Suprapubic skin (tissue), 4 donors: ENCODE measurements around the gene CYSLTR1. TPM values are rescaled to one million over a fixed set of nuclear protein-coding genes. Genes with fewer than 3 reads are reported as not detected.
"Not testable (repeated sequence)": the region's sequence is repeated elsewhere in the genome, so short reads cannot be mapped to it uniquely, and the experiment has no call there.

Experiments
- DNase-seq, 2 donors: peaks; one replicate each; pipeline ENCODE4 v3.0.0-alpha.2; 2019; ENCODE audit warnings: low spot score in 2 of 2
- H3K27ac ChIP-seq: fragments of 200-600 bp; sonication (generic); one replicate; pipeline ENCODE4 v1.5.1; 2019
- H3K27me3 ChIP-seq: fragments of 200-600 bp; sonication (generic); one replicate; pipeline ENCODE4 v1.5.1; 2019
- H3K36me3 ChIP-seq: fragments of 200-600 bp; sonication (generic); one replicate; pipeline ENCODE4 v1.5.1; 2019
- H3K4me1 ChIP-seq: fragments of 200-600 bp; sonication (generic); one replicate; pipeline ENCODE4 v1.5.1; 2019
- H3K4me3 ChIP-seq: fragments of 200-600 bp; sonication (generic); one replicate; pipeline ENCODE4 v1.5.1; 2019; ENCODE audit warnings: mild to moderate bottlenecking
- H3K9me3 ChIP-seq: fragments of 200-600 bp; sonication (generic); one replicate; pipeline ENCODE4 v1.5.1; 2019
- EP300 ChIP-seq: sonication (generic); formaldehyde crosslinking; IDR thresholded peaks from one replicate; pipeline ENCODE4 v1.6.1; 2017; ENCODE audit warnings: antibody characterized with exemption
- POLR2A ChIP-seq, 2 donors: fragments of 450-650 bp; IDR thresholded peaks; one replicate each; pipeline ENCODE4 v1.6.1; 2017; ENCODE audit warnings: antibody characterized with exemption in 2 of 2, mild to moderate bottlenecking in 2 of 2, moderate library complexity in 2 of 2
- POLR2AphosphoS5 ChIP-seq, 3 donors: sonication (generic); formaldehyde crosslinking; IDR thresholded peaks; one replicate each; pipeline ENCODE4 v1.6.1; 2017; ENCODE audit warnings: antibody characterized with exemption in 3 of 3
- WGBS: methylation state at CpG from one replicate; pipeline ENCODE4 v1.1.5; 2018; 5-methylcytosine and 5-hydroxymethylcytosine counted together
- total RNA-seq, 4 donors: library from RNA; depleted of rRNA; stranded (reverse); fragments of >200 nt; gene quantifications; one replicate each; pipeline ENCODE4 v1.1.0, GENCODE V29; 2016
- TF ChIP-seq, protein P1 (sequence below), 2 donors: fragments of 200-600 bp in 1 of 2; fragments of 450-650 bp in 1 of 2; sonication (generic) in 1 of 2; IDR thresholded peaks; one replicate each; pipeline ENCODE4 v1.5.1; 2016 to 2019; ENCODE audit warnings: antibody characterized with exemption in 2 of 2, mild to moderate bottlenecking in 1 of 2, moderate library complexity in 1 of 2

Gene CYSLTR1
- total RNA-seq, 4 donors from 2014 or later: 1.1 to 3.7 (median 2.1) TPM

- H3K27me3 ChIP-seq: no peaks in the 10 kb centered on the region
- H3K27ac ChIP-seq: no peak overlapping the region
- TF ChIP-seq, protein P1, sequence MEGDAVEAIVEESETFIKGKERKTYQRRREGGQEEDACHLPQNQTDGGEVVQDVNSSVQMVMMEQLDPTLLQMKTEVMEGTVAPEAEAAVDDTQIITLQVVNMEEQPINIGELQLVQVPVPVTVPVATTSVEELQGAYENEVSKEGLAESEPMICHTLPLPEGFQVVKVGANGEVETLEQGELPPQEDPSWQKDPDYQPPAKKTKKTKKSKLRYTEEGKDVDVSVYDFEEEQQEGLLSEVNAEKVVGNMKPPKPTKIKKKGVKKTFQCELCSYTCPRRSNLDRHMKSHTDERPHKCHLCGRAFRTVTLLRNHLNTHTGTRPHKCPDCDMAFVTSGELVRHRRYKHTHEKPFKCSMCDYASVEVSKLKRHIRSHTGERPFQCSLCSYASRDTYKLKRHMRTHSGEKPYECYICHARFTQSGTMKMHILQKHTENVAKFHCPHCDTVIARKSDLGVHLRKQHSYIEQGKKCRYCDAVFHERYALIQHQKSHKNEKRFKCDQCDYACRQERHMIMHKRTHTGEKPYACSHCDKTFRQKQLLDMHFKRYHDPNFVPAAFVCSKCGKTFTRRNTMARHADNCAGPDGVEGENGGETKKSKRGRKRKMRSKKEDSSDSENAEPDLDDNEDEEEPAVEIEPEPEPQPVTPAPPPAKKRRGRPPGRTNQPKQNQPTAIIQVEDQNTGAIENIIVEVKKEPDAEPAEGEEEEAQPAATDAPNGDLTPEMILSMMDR (IDR thresholded peaks at IDR 0.05): no peak
- TF ChIP-seq POLR2A (IDR thresholded peaks at IDR 0.05): no peak
- no peak for TF ChIP-seq EP300
- no peak for TF ChIP-seq POLR2AphosphoS5 (IDR thresholded peaks at IDR 0.05)
- H3K36me3 ChIP-seq: no peaks in the 10 kb centered on the region
- no peak for DNase-seq
- H3K9me3 ChIP-seq: no peaks in the 10 kb centered on the region
- H3K4me1 ChIP-seq: no peaks in the 10 kb centered on the region
- 36% methylated on average over 3 of the region's 3 CpGs for WGBS
- no peak overlapping the region for H3K4me3 ChIP-seq
These were observed 13.9 kb downstream of the CYSLTR1 start for GRCh38 chrX:78313526-78313925.

DNA sequence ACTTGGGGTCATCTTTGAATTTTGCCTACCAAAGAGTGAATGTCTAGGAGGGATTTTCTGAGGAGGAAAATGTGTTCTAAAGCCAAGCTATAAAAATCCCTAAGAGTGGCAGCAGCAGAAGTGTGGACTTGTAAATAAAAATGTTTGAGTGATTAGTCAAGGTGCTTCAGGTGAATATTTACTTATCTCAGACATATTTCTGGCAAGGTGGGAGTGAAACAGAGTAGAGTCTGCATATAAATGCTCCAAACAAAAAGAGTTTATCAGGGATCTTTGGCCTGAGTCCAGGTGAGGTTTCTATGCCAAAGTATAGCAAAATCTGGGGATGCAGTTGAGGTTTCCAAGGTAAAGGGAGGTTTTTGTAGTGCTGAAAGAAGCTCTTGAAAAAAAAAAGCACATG, 19.7 kb downstream of the CYSLTR1 start:
- no peak for DNase-seq
- H3K36me3 ChIP-seq: no peaks in the 10 kb centered on the region
- H3K27me3 ChIP-seq: no peaks in the 10 kb centered on the region
- H3K4me3 ChIP-seq: no peak overlapping the region
- no peaks in the 10 kb centered on the region for H3K9me3 ChIP-seq
- H3K4me1 ChIP-seq: no peaks in the 10 kb centered on the region
- TF ChIP-seq EP300: no peak
- TF ChIP-seq, protein P1 (IDR thresholded peaks at IDR 0.05): no peak
- H3K27ac ChIP-seq: no peak overlapping the region

GRCh38 chrX:78303086-78303485, 24.3 kb downstream of the CYSLTR1 start:
- WGBS: 93% methylated on average over 2 of the region's 2 CpGs
- no peaks in the 10 kb centered on the region for H3K36me3 ChIP-seq
- H3K9me3 ChIP-seq: no peaks in the 10 kb centered on the region
- H3K4me1 ChIP-seq: no peaks in the 10 kb centered on the region
- no peak overlapping the region for H3K27ac ChIP-seq
- DNase-seq: no peak
- H3K4me3 ChIP-seq: no peak overlapping the region
- no peaks in the 10 kb centered on the region for H3K27me3 ChIP-seq
- TF ChIP-seq POLR2AphosphoS5 (IDR thresholded peaks at IDR 0.05): no peak
- no peak for TF ChIP-seq EP300
- TF ChIP-seq POLR2A (IDR thresholded peaks at IDR 0.05): no peak

GRCh38 chrX:78300933-78301332, 26.5 kb downstream of the CYSLTR1 start:
- H3K27me3 ChIP-seq, H3K27ac ChIP-seq, H3K9me3 ChIP-seq, H3K4me1 ChIP-seq, H3K4me3 ChIP-seq, DNase-seq, H3K36me3 ChIP-seq: not testable (repeated sequence)
- WGBS: 57% methylated on average over 1 of the region's 1 CpG

DNA sequence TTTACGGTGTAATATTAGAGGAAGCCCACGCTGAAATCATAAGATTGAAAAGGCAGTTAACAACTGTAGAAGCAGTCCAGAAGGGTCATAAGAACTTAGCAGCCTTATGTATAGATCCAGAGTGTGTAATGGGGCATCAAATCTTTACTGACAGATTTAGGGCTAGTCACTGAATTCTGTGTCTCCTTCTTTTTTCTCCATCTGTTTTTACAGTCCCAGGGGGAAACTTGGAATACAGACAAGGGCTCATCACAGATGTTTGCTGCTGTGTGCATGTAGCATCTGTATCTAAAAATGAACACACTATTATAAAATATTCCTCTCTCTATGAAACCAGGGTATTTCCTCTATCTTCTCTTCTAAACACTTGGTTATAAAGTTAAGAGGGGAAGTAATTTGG, 43.9 kb downstream of the CYSLTR1 start:
- DNase-seq: no peak
- no peak overlapping the region for H3K4me3 ChIP-seq
- TF ChIP-seq POLR2AphosphoS5 (IDR thresholded peaks at IDR 0.05) (no peak), POLR2A (IDR thresholded peaks at IDR 0.05) (no peak), EP300 (no peak)
- TF ChIP-seq, protein P1 (IDR thresholded peaks at IDR 0.05): no peak
- WGBS: 43% methylated on average over 2 of the region's 2 CpGs
- H3K9me3 ChIP-seq: no peaks in the 10 kb centered on the region
- H3K4me1 ChIP-seq: no peaks in the 10 kb centered on the region
- no peaks in the 10 kb centered on the region for H3K27me3 ChIP-seq
- H3K36me3 ChIP-seq: no peaks in the 10 kb centered on the region
- no peak overlapping the region for H3K27ac ChIP-seq

GRCh38 chrX:78237127-78237526, 90.3 kb downstream of the CYSLTR1 start:
- Histone ChIP-seq H3K36me3 (no peaks in the 10 kb centered on the region), H3K9me3 (no peaks in the 10 kb centered on the region), H3K27ac (no peak overlapping the region), H3K4me1 (no peaks in the 10 kb centered on the region), H3K27me3 (no peaks in the 10 kb centered on the region), H3K4me3 (no peak overlapping the region)
- DNase-seq: no peak
- TF ChIP-seq POLR2AphosphoS5 (IDR thresholded peaks at IDR 0.05): no peak
- TF ChIP-seq POLR2A (IDR thresholded peaks at IDR 0.05): no peak
- no peak for TF ChIP-seq EP300
- TF ChIP-seq, protein P1 (IDR thresholded peaks at IDR 0.05): no peak

DNA sequence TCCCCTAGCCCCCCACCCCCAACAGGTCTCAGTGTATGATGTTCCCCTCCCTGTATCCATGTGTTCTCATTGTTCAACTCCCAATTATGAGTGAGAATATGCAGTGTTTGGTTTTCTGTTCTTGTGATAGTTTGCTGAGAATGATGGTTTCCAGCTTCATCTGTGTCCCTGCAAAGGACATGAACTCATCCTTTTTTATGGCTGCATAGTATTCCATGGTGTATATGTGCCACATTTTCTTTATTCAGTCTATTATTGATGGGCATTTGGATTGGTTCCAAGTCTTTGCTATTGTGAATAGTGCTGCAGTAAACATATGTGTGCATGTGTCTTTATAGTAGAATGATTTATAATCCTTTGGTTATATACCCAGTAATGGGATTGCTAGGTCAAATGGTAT, 101.4 kb downstream of the CYSLTR1 start:
- H3K4me3 ChIP-seq, H3K36me3 ChIP-seq, H3K4me1 ChIP-seq, H3K27ac ChIP-seq, H3K9me3 ChIP-seq, H3K27me3 ChIP-seq, DNase-seq: not testable (repeated sequence)
